NCI-H526 treated with DMSO at 0.1 percent for 48 hours (cell line): ENCODE measurements around the gene SCAPER.

Experiments used
- DNase-seq: peaks from one replicate; lab custom pipeline; 2025; lab: John Stamatoyannopoulos, UW

The SCAPER gene

DNA sequence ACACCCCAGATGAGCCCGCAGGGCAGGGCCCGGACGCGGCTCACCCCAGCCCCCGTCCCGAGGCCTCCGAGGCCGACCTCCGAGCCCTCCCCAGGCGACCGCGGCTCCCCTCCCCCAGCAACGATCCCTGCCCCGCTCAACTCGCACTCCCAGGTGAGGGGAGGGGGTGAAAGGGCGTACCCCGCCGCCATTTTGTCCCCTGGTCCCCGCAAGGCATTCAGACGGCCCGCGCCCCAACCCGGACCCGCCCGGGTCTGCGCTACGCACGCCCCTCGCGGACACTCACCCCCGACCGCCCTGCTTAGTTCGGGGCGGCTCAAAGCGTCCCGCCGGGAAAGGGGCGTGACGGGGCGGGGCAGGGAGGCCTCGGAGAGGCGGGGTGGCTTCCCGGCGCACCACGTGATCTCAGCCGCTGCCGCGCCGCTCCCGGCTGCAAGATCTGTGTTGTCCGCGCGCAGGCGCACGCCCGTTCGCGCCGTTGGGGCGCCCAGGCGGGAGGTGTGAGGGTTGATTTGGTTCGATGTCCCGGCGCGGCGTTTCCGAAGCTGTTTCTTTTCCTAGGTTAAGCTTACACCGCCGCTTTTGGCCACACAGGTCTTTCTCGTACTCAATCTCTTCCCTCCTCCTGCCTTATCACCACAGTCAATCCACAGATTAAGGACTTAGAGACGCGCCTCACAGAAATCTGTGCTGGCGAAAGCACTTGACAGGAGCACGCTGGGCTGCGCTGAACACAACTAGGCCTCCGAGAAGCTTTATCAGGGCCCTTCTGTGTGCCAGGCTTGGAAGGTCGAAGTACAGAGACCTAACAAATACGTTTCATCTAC is at the start of gene SCAPER:
SCAPER (minus strand) TSS at position 328 of the 827 bp plus-strand sequence. CDS start 21,523 bp downstream, outside the sequence.
- peak; percentile 82 for DNase-seq

DNA sequence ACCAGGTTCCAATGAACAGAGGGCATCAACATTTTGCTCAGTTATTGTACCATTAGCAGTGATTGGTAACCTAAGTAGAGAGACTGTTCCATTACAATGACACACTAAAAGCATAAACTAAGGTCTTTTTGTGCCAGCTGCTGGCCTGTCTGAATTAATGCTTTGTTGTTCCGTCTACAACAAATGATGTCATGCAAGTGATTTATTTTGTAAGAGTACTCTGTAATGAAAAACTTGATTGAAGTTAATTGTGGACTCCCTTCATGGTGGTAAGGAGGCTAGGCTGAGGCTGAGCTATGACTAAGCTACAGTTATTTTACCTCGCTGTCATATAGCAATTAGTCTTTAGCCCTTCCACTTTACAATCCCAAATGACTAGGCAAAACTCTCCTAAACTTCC is 49.6 kb upstream of the SCAPER start:
- DNase-seq: no peak

DNA sequence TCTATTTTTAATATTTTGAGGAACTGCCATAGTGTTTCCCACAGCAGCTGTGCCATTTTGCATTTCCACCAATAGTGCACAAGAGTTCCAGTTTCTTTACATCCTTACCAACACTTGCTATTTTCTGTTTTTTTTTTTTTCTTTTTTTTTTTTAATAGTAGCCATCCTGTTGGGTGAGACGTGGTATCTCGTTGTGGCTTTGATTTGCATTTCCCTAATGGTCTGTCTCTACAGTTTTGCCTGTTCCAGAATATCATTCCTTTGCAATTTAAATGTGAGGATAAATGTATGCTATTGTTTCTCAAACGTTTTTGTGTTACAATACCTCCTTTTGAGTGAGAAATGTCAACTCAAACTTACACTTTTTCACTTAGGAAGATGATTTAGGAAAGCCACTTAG is 48.8 kb upstream of the SCAPER start:
- peak; percentile 83 for DNase-seq

GRCh38 chr15:76951220-76951619 is 46.1 kb upstream of the SCAPER start:
- DNase-seq: no peak

DNA sequence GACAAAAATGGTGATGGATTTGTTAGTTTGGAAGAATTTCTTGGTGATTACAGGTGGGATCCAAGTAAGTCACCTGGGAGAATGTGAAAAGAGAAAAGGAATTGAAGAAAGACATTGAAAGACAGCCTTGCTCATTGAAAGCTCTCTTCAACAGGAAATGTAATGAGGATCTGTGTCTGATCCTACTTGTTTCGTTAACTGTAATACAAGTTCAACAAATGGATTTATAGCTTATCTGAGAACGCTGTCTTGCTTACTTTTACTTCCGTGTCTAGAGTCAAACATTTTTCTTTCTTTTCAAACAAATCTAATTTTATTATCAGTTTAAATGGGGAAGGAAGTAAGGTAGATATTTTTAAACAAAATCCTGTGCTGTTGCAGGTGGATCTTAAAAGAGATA is 42.3 kb upstream of the SCAPER start:
- DNase-seq: no peak

DNA sequence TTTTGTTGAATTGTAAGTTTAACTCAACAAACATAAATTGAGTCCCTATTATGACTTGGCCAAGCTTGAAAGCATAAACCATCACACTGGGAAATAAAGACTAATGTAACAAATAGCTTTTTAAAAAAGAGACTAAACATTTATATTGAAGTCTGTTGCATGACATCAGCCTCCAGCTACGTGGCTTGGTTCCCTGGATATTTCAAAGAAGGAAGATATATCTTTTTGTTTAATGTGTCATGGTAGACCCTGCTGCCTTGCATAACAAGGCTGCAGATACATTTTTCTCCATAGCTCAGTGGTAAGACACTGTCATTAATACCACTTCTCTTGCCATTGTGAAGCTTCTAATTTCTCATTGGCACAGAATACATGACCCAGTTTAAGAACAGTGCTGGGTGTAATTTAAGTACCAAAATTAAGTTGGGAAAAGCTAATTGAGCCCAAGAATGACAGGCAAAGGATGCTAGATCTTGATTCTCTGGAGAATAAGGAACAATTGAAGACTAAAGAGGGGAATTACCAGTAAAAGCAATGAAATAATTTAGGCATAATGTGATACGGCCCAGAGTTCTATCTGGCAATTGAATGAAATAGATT is 40.5 kb upstream of the SCAPER start:
- no peak for DNase-seq

GRCh38 chr15:76942331-76942730 is 37.2 kb upstream of the SCAPER start:
- DNase-seq: no peak

GRCh38 chr15:76941636-76942035 is 36.5 kb upstream of the SCAPER start:
- no peak for DNase-seq

DNA sequence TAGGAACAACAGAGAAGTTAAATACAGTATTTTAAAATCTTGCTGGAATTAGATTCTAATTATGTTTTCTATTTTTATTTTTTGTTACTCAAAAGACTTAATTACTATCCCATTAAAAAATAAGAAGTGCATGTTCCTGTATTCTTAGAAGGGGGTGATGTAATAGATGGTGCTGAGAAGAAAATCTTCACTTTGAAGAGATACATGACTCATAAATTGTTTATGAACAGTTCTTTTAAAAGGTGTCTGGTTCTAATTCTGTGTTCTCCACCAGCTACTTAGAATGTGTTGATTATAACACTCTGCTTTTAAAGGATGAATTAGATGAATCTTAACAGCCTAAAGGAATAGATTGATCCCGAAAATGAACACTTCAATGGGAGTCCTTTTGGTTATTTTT is 34.6 kb upstream of the SCAPER start:
- no peak for DNase-seq

GRCh38 chr15:76938752-76939151 is 33.6 kb upstream of the SCAPER start:
- no peak for DNase-seq

DNA sequence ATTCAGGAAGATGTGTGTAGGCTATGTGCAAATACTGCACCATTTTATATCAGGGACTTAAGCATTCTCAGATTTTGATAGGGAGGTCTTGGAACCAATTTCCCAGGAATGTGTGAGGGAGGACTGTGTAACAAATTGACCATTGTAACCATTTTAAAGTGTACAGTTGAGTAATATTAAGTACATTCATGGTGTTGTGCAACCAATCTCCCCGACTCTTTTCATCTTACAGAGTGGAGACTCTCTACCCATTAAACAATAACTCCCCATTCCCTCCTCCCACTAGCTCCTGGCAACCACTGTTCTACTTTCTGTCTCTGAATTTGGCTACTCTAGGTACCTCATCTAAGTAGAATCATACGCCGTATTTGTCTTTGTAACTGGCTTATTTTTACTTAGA is 31.5 kb upstream of the SCAPER start:
- DNase-seq: no peak

- DNase-seq: no peak
Observed at GRCh38 chr15:76935620-76936019, 30.5 kb upstream of the SCAPER start.

DNA sequence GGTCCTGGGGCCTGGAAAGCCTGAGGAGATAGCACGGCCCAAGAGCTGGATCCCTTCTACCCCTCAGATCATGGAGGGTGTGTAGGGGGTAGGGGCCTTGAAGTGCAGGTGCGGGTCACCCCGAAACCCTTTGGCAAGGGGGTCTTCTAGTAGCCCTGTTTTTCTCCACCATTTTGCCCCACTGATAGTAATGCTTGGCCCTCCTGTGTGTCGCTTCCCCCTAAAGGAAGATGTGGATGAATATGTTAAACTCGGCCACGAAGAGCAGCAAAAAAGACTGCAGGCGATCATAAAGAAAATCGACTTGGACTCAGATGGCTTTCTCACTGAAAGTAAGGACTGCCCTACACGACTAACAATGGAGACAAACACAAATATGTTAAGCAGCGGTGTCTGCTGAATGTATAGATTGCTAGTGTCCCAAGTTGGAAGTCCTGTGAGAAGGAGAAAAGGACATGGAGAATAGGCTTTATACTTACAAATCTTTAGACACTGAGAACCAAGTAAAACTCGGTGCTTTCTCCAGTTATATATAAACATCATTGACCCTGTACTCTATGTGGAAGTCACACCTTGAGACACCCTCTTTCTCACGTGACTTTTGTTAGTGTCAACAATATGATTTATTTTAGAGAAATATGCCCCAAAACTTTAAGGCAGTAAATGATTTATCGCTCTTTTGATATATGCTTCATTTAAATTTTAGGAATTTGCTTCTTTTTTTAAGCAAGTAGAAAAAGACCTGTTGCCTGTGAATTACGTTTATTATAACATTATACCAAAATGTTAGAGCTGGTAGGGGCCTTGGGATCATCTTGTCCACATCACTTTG is 27.2 kb upstream of the SCAPER start:
- peak; percentile 27 for DNase-seq

DNA sequence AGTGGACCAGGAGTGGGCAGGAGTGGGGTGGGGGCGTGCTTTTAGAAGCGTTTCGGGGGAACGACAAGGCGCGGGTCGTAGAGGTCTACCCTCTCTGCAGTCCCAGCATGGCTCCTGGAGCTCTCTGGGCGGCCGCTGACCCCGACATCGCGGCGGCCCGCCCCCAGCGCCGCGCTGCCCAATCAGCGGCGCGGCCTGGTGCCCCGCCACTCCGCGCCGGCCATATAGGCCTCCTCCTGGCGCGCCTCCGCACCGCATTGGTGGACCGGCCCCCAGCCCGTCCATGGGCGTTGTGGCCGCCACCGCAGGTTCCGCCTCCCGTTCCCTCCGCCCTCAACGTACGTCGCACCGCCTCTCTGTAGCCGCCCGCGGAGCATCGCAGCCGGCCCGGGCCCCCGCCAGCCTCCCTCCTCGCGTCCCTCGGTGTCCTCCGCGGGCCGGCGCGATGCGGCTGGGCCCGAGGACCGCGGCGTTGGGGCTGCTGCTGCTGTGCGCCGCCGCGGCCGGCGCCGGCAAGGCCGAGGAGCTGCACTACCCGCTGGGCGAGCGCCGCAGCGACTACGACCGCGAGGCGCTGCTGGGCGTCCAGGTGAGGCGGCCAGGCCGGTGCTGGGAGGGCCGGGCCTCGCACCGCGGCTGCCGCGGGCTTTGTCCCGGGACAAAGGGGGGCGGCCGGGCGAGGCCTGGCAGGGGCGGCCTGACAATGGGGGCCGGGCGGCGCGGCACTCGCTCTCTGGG is 26.4 kb upstream of the SCAPER start, which contains the start of gene RCN2:
RCN2 (plus strand) TSS at position 353 of the 738 bp plus-strand sequence; CDS start at position 446, 93 bp downstream.
- peak; percentile 87 for DNase-seq

DNA sequence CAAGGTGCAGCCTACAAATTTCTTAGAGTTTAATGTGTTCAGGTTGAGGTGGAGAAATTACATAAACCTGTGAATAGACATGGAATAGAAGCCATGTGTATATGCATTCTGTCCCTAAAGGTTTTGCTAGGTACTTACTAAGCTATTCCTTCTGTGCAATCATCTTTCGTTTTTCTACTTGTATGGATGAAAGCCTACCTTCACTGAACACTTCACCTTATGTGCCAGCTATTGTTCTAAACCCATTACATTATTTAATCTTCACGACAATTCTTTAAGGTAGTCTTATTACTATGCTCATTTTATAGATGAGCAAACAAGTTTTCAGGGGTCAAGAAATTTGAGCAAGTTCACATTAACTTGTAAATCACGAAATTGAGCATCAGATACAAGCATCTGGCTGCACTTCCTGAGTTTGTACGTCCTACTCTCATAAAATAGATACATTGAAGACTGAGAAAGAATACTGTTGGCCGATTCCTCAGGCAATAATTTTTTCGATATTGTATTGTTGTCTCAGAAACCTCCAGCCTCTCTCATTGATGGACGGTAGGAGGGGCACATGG is 25.8 kb upstream of the SCAPER start:
- peak; percentile 52 for DNase-seq

DNA sequence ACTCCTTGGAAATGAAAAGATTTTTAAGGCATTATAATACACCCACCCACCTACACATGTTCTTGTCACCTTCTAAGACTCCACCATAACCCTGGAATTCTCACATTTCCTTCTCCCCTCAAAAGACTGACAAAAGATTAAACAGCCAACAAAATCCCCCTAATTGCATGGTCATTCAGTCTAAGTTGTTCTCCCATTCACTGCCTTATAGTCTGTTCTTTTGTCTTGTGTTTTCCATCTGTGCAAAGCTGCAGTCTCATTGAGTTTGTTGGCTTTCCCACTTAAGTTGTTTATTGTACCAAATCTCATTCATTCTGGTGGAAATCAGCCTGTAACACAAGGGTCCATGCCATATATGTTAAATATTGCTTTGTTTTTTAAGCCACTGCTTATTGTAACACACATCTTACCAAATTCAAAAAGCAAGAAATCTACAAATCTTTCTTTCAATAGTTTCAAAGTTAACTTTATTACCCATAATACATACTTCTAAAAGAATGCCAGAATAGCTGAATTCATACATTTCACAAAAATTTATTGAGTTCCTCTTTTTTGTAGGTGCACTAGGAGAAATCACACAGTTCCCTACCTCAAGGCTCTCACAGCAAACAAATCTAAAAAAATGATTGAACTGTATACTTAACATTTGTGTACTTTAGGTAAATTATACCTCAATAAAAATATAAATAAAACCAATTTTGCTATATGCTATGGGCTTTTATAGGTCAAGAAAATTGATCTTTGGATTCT is 24.0 kb upstream of the SCAPER start:
- no peak for DNase-seq

- DNase-seq: no peak
Observed at GRCh38 chr15:76928201-76928600, 23.1 kb upstream of the SCAPER start.

DNA sequence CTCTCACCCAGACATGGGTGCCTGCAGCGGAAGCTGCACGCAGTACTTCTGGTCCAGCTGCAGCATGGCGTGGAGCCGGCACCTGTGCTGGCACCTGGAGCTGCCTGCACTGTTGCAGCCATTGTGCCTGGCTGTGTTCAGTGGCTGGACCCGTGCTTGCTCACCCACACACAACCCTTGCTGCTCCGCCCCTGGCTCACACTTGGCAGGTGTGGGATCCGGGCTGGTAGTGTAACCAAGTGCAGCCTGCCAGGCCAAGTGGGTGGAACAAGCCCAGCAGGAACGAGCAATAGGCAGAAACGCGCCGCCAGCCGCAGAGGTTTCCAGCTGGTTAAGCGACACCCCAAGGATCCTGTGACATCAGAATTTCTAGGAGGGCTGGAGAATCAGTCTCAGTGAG is 11.2 kb upstream of the SCAPER start:
- DNase-seq: no peak

DNA sequence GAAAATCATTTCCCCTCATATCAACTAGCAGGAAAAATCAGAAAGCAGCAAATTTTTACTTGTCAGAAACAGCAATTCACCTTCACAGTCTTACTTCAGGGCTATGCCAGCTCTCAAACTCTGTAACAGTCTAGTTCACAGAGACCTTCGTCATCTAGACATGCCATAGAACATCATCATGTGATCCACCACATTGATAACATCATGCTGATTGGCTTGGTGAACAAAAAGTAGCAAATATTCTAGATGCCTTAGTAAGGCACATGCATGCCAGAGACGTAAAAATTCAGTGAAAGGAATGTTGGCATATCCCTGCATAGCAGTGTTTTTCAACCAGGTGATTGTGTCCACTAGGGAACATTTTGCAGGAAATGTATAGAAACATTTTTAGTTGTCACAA is 8.6 kb upstream of the SCAPER start:
- no peak for DNase-seq

- no peak for DNase-seq
Observed at GRCh38 chr15:76912430-76912829, 7.3 kb upstream of the SCAPER start.

GRCh38 chr15:76905855-76906254 is 715 bp upstream of the SCAPER start:
- DNase-seq: no peak
